ENCODE results near the gene F12.

GRCh38 chr5:177362610-177363507 lies 46.5 kb downstream of the F12 start:
- TF ChIP-seq POLR2A (IDR thresholded peaks at IDR 0.05; ENCODE audit: low read depth, low read length) (0 out of 2 replicates have a peak, but pooled peaks have one; percentile 33), POLR2AphosphoS5 (IDR thresholded peaks at IDR 0.05; ENCODE audit: low read depth, low read length) (no peak), TAF1 (IDR thresholded peaks at IDR 0.05; ENCODE audit: borderline replicate concordance, low read depth, low read length) (no peak)

All from GM12892 (cell line).